ENCODE data around the gene MED10. TPM values are rescaled to one million over a fixed set of nuclear protein-coding genes. Genes with fewer than 3 reads are reported as not detected.

Gene MED10
- total RNA-seq, 4 donors from 2014 or later: 20.3 to 41.4 (median 27.9) TPM

- Histone ChIP-seq H3K4me3 (no peak overlapping the region), H3K27me3 (no peaks in the 10 kb centered on the region), H3K27ac (no peak overlapping the region), H3K9me3 (peaks cover 0 to 2% (median 0%) of the 10 kb centered on the region in 4 donors), H3K36me3 (no peaks in the 10 kb centered on the region), H3K4me1 (no peaks in the 10 kb centered on the region)
- no peak for DNase-seq (ENCODE audit: low spot score in 2 of 2)
- TF ChIP-seq POLR2A (IDR thresholded peaks at IDR 0.05) (no peak), CTCF (IDR thresholded peaks at IDR 0.05) (no peak)
- 30 to 34% methylated on average over 2 of the region's 2 CpGs for WGBS, 2 donors
Measured at GRCh38 chr5:6392561-6392960, 14.2 kb upstream of the MED10 start.

GRCh38 chr5:6391151-6391550 lies 12.8 kb upstream of the MED10 start:
- 90 to 91% methylated on average over 4 of the region's 4 CpGs for WGBS, 2 donors
- H3K36me3 ChIP-seq: no peaks in the 10 kb centered on the region
- no peaks in the 10 kb centered on the region for H3K27me3 ChIP-seq
- no peak overlapping the region for H3K27ac ChIP-seq
- no peak for DNase-seq (ENCODE audit: low spot score in 2 of 2)
- no peak overlapping the region for H3K4me3 ChIP-seq
- TF ChIP-seq CTCF (IDR thresholded peaks at IDR 0.05) (no peak), EP300 (IDR thresholded peaks at IDR 0.05) (no peak), POLR2A (IDR thresholded peaks at IDR 0.05) (no peak)
- H3K9me3 ChIP-seq: no peaks in the 10 kb centered on the region
- no peaks in the 10 kb centered on the region for H3K4me1 ChIP-seq

GRCh38 chr5:6389946-6390530 lies 11.7 kb upstream of the MED10 start:
- 83 to 85% methylated on average over 7 of the region's 7 CpGs for WGBS, 2 donors
- DNase-seq (ENCODE audit: low spot score in 2 of 2): no peak
- TF ChIP-seq CTCF (IDR thresholded peaks at IDR 0.05) (no peak), POLR2A (IDR thresholded peaks at IDR 0.05) (no peak)

GRCh38 chr5:6389397-6389796 lies 11.1 kb upstream of the MED10 start:
- TF ChIP-seq POLR2A (IDR thresholded peaks at IDR 0.05): no peak
- TF ChIP-seq EP300 (IDR thresholded peaks at IDR 0.05): no peak
- no peak for TF ChIP-seq CTCF (IDR thresholded peaks at IDR 0.05)
- no peaks in the 10 kb centered on the region for H3K4me1 ChIP-seq
- H3K36me3 ChIP-seq: no peaks in the 10 kb centered on the region
- no peak overlapping the region for H3K4me3 ChIP-seq
- 63 to 70% methylated on average over 5 of the region's 5 CpGs for WGBS, 2 donors
- H3K27ac ChIP-seq: no peak overlapping the region
- no peak for DNase-seq (ENCODE audit: low spot score in 2 of 2)
- no peaks in the 10 kb centered on the region for H3K9me3 ChIP-seq
- peaks cover 0 to 9% of the 10 kb centered on the region in 2 donors for H3K27me3 ChIP-seq

More at GRCh38 chr5:6389946-6390530, 11.7 kb upstream of the MED10 start:
- Histone ChIP-seq H3K9me3 (no peaks in the 10 kb centered on the region), H3K4me3 (no peak overlapping the region), H3K36me3 (no peaks in the 10 kb centered on the region), H3K4me1 (no peaks in the 10 kb centered on the region), H3K27ac (no peak overlapping the region), H3K27me3 (peaks cover 0 to 4% of the 10 kb centered on the region in 2 donors)

GRCh38 chr5:6387970-6388369 lies 9.6 kb upstream of the MED10 start:
- Histone ChIP-seq H3K4me3 (no peak overlapping the region), H3K27me3 (peaks cover 0 to 9% of the 10 kb centered on the region in 2 donors), H3K4me1 (no peaks in the 10 kb centered on the region), H3K36me3 (no peaks in the 10 kb centered on the region), H3K9me3 (no peaks in the 10 kb centered on the region), H3K27ac (no peak overlapping the region)
- DNase-seq (ENCODE audit: low spot score in 2 of 2): no peak
- TF ChIP-seq POLR2A (IDR thresholded peaks at IDR 0.05) (no peak), CTCF (IDR thresholded peaks at IDR 0.05) (no peak), EP300 (IDR thresholded peaks at IDR 0.05) (no peak)
